HG03571 (cell line): ENCODE data around the gene TNNI3.
"Not testable (repeated sequence)": the region's sequence is repeated elsewhere in the genome, so short reads cannot be mapped to it uniquely, and the experiment has no call there.

ENCODE experiments used
- ATAC-seq: cut with Tn5 transposase; IDR thresholded peaks from one replicate; pipeline ENCODE4 v1.9.1; 2021; ENCODE audit not compliant: unreplicated experiment

Gene TNNI3

GRCh38 chr19:55114566-55115145 is 42.9 kb downstream of the TNNI3 start:
- ATAC-seq = no peak

- ATAC-seq = no peak
Measured at GRCh38 chr19:55113570-55114039, 43.9 kb downstream of the TNNI3 start.

- ATAC-seq = no peak
Measured at GRCh38 chr19:55112777-55113569, 44.6 kb downstream of the TNNI3 start.

GRCh38 chr19:55112246-55112776 is 45.2 kb downstream of the TNNI3 start:
- ATAC-seq = no peak

GRCh38 chr19:55111238-55111831 is 46.2 kb downstream of the TNNI3 start:
- ATAC-seq = no peak

GRCh38 chr19:55109527-55110291 is 47.8 kb downstream of the TNNI3 start:
- ATAC-seq = no peak

GRCh38 chr19:55107252-55107651 is 50.3 kb downstream of the TNNI3 start:
- not testable (repeated sequence) for ATAC-seq

GRCh38 chr19:55106591-55106990 is 50.9 kb downstream of the TNNI3 start:
- no peak for ATAC-seq

GRCh38 chr19:55105237-55105636 is 52.3 kb downstream of the TNNI3 start:
- no peak for ATAC-seq

GRCh38 chr19:55103190-55103589 is 54.3 kb downstream of the TNNI3 start:
- ATAC-seq = no peak
